Tibial nerve (tissue), 3 donors: ENCODE results near the gene ZNF154.

ENCODE experiments used
- POLR2A ChIP-seq, 2 donors: fragments of 450-650 bp; IDR thresholded peaks; one replicate each; pipeline ENCODE4 v1.6.1; 2017; ENCODE audit warnings: antibody characterized with exemption in 2 of 2, mild to moderate bottlenecking in 2 of 2, moderate library complexity in 2 of 2
- TF ChIP-seq, protein P1 (sequence below), 5 experiments: fragments of 200-600 bp in 3 of 5; fragments of 450-650 bp in 2 of 5; sonication (generic) in 3 of 5; IDR thresholded peaks; one replicate each; pipeline ENCODE4 v1.5.1; 2016 to 2019; ENCODE audit warnings: antibody characterized with exemption in 5 of 5, mild to moderate bottlenecking in 3 of 5, moderate library complexity in 2 of 5

DNA sequence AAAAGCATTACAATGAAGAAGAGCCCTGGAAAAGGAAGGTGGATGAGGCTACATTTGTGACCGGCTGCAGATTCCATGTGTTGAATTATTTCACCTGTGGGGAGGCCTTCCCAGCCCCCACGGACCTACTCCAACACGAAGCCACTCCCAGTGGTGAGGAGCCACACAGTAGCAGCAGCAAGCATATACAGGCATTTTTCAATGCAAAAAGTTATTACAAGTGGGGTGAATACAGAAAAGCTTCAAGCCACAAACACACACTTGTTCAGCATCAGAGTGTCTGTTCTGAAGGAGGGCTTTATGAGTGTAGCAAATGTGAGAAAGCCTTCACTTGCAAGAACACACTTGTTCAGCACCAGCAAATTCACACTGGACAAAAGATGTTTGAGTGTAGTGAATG is 22.3 kb downstream of the ZNF154 start:
- TF ChIP-seq, protein P1, sequence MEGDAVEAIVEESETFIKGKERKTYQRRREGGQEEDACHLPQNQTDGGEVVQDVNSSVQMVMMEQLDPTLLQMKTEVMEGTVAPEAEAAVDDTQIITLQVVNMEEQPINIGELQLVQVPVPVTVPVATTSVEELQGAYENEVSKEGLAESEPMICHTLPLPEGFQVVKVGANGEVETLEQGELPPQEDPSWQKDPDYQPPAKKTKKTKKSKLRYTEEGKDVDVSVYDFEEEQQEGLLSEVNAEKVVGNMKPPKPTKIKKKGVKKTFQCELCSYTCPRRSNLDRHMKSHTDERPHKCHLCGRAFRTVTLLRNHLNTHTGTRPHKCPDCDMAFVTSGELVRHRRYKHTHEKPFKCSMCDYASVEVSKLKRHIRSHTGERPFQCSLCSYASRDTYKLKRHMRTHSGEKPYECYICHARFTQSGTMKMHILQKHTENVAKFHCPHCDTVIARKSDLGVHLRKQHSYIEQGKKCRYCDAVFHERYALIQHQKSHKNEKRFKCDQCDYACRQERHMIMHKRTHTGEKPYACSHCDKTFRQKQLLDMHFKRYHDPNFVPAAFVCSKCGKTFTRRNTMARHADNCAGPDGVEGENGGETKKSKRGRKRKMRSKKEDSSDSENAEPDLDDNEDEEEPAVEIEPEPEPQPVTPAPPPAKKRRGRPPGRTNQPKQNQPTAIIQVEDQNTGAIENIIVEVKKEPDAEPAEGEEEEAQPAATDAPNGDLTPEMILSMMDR (IDR thresholded peaks at IDR 0.05): no peak
- TF ChIP-seq POLR2A (IDR thresholded peaks at IDR 0.05): no peak
